Measurements from ENCODE around the gene SFMBT2. TPM values are rescaled to one million over a fixed set of nuclear protein-coding genes. Genes with fewer than 3 reads are reported as not detected.

The SFMBT2 gene
- total RNA-seq, 2 experiments from 2014 or later, result 22.0 to 23.1 TPM

GRCh38 chr10:7374795-7375194, 36.0 kb downstream of the SFMBT2 start:
- H3K9me3 Mint-ChIP-seq, result peaks cover 7% of the 10 kb centered on the region
- no peaks in the 10 kb centered on the region for H3K27me3 Mint-ChIP-seq
- H3K27ac Mint-ChIP-seq, result no peak overlapping the region
- H3K4me1 Mint-ChIP-seq, result peaks cover 23% of the 10 kb centered on the region
- no peak for DNase-seq
- peaks cover 73% of the 10 kb centered on the region for H3K36me3 Mint-ChIP-seq
- no peak overlapping the region for H3K4me3 Mint-ChIP-seq

- no peak for DNase-seq
- H3K4me1 Mint-ChIP-seq, result peaks cover 12% of the 10 kb centered on the region
- H3K9me3 Mint-ChIP-seq, result peaks cover 7% of the 10 kb centered on the region
- no peak overlapping the region for H3K4me3 Mint-ChIP-seq
- H3K27me3 Mint-ChIP-seq, result no peaks in the 10 kb centered on the region
- H3K36me3 Mint-ChIP-seq, result peaks cover 67% of the 10 kb centered on the region
- H3K27ac Mint-ChIP-seq, result no peak overlapping the region
These were observed 37.8 kb downstream of the SFMBT2 start for GRCh38 chr10:7373039-7373438.

GRCh38 chr10:7372504-7372903, 38.3 kb downstream of the SFMBT2 start:
- no peaks in the 10 kb centered on the region for H3K27me3 Mint-ChIP-seq
- H3K36me3 Mint-ChIP-seq, result peaks cover 64% of the 10 kb centered on the region
- no peak overlapping the region for H3K27ac Mint-ChIP-seq
- H3K4me3 Mint-ChIP-seq, result no peak overlapping the region
- peaks cover 10% of the 10 kb centered on the region for H3K4me1 Mint-ChIP-seq
- H3K9me3 Mint-ChIP-seq, result peaks cover 2% of the 10 kb centered on the region
- no peak for DNase-seq

- peaks cover 59% of the 10 kb centered on the region for H3K36me3 Mint-ChIP-seq
- H3K4me3 Mint-ChIP-seq, result no peak overlapping the region
- no peaks in the 10 kb centered on the region for H3K27me3 Mint-ChIP-seq
- no peak for DNase-seq
- H3K27ac Mint-ChIP-seq, result no peak overlapping the region
- H3K4me1 Mint-ChIP-seq, result peaks cover 10% of the 10 kb centered on the region
- peaks cover 2% of the 10 kb centered on the region for H3K9me3 Mint-ChIP-seq
These were observed 40.3 kb downstream of the SFMBT2 start for GRCh38 chr10:7370511-7370910.

GRCh38 chr10:7365027-7365745, 45.6 kb downstream of the SFMBT2 start:
- Mint-ChIP-seq H3K36me3 (peaks cover 73% of the 10 kb centered on the region), H3K27ac (peak overlapping the region; percentile 50), H3K27me3 (no peaks in the 10 kb centered on the region), H3K9me3 (peaks cover 13% of the 10 kb centered on the region), H3K4me3 (no peak overlapping the region), H3K4me1 (peaks cover 27% of the 10 kb centered on the region)
- DNase-seq, result no peak

GRCh38 chr10:7364474-7364873, 46.4 kb downstream of the SFMBT2 start:
- Mint-ChIP-seq H3K4me3 (no peak overlapping the region), H3K27ac (peak overlapping the region; percentile 50), H3K4me1 (peaks cover 30% of the 10 kb centered on the region), H3K36me3 (peaks cover 73% of the 10 kb centered on the region), H3K27me3 (no peaks in the 10 kb centered on the region), H3K9me3 (peaks cover 13% of the 10 kb centered on the region)
- DNase-seq, result no peak

GRCh38 chr10:7363700-7364099, 47.1 kb downstream of the SFMBT2 start:
- Mint-ChIP-seq H3K27ac (no peak overlapping the region), H3K4me1 (peaks cover 33% of the 10 kb centered on the region), H3K9me3 (peaks cover 15% of the 10 kb centered on the region), H3K27me3 (no peaks in the 10 kb centered on the region), H3K4me3 (no peak overlapping the region), H3K36me3 (peaks cover 80% of the 10 kb centered on the region)
- no peak for DNase-seq

GRCh38 chr10:7362471-7362870, 48.4 kb downstream of the SFMBT2 start:
- Mint-ChIP-seq H3K9me3 (peaks cover 19% of the 10 kb centered on the region), H3K4me3 (no peak overlapping the region), H3K27ac (no peak overlapping the region), H3K27me3 (no peaks in the 10 kb centered on the region), H3K4me1 (peaks cover 34% of the 10 kb centered on the region), H3K36me3 (peaks cover 83% of the 10 kb centered on the region)
- DNase-seq, result no peak

GRCh38 chr10:7361316-7361715, 49.5 kb downstream of the SFMBT2 start:
- Mint-ChIP-seq H3K4me3 (no peak overlapping the region), H3K27me3 (no peaks in the 10 kb centered on the region), H3K27ac (no peak overlapping the region), H3K36me3 (peaks cover 87% of the 10 kb centered on the region), H3K4me1 (peaks cover 34% of the 10 kb centered on the region), H3K9me3 (peaks cover 19% of the 10 kb centered on the region)
- DNase-seq, result no peak

- Mint-ChIP-seq H3K27ac (no peak overlapping the region), H3K4me1 (peaks cover 28% of the 10 kb centered on the region), H3K27me3 (no peaks in the 10 kb centered on the region)
These were observed 50.9 kb downstream of the SFMBT2 start for GRCh38 chr10:7359954-7360353.

GRCh38 chr10:7359356-7359755, 51.5 kb downstream of the SFMBT2 start:
- Mint-ChIP-seq H3K4me1 (peaks cover 27% of the 10 kb centered on the region), H3K27ac (no peak overlapping the region), H3K9me3 (peaks cover 19% of the 10 kb centered on the region), H3K27me3 (no peaks in the 10 kb centered on the region), H3K36me3 (peaks cover 70% of the 10 kb centered on the region), H3K4me3 (no peak overlapping the region)
- no peak for DNase-seq

More at GRCh38 chr10:7359954-7360353, 50.9 kb downstream of the SFMBT2 start:
- no peak for DNase-seq
- Mint-ChIP-seq H3K9me3 (peaks cover 19% of the 10 kb centered on the region), H3K36me3 (peaks cover 76% of the 10 kb centered on the region), H3K4me3 (no peak overlapping the region)

GRCh38 chr10:7357193-7357592, 53.6 kb downstream of the SFMBT2 start:
- no peaks in the 10 kb centered on the region for H3K27me3 Mint-ChIP-seq

GRCh38 chr10:7354330-7355047, 56.3 kb downstream of the SFMBT2 start:
- peaks cover 6% of the 10 kb centered on the region for H3K9me3 Mint-ChIP-seq
- H3K27me3 Mint-ChIP-seq, result no peaks in the 10 kb centered on the region
- no peak for DNase-seq
- H3K27ac Mint-ChIP-seq, result no peak overlapping the region
- peaks cover 54% of the 10 kb centered on the region for H3K36me3 Mint-ChIP-seq
- no peak overlapping the region for H3K4me3 Mint-ChIP-seq
- H3K4me1 Mint-ChIP-seq, result peaks cover 14% of the 10 kb centered on the region

More at GRCh38 chr10:7357193-7357592, 53.6 kb downstream of the SFMBT2 start:
- DNase-seq, result no peak
- Mint-ChIP-seq H3K4me1 (peaks cover 24% of the 10 kb centered on the region), H3K9me3 (peaks cover 6% of the 10 kb centered on the region), H3K27ac (no peak overlapping the region), H3K4me3 (no peak overlapping the region), H3K36me3 (peaks cover 56% of the 10 kb centered on the region)

GRCh38 chr10:7351894-7352293, 58.9 kb downstream of the SFMBT2 start:
- peaks cover 37% of the 10 kb centered on the region for H3K36me3 Mint-ChIP-seq
- H3K4me1 Mint-ChIP-seq, result peaks cover 10% of the 10 kb centered on the region
- no peak overlapping the region for H3K27ac Mint-ChIP-seq

GRCh38 chr10:7350541-7351195, 60.2 kb downstream of the SFMBT2 start:
- Mint-ChIP-seq H3K36me3 (peaks cover 43% of the 10 kb centered on the region), H3K4me3 (no peak overlapping the region), H3K9me3 (no peaks in the 10 kb centered on the region), H3K4me1 (peaks cover 11% of the 10 kb centered on the region), H3K27ac (no peak overlapping the region), H3K27me3 (no peaks in the 10 kb centered on the region)
- DNase-seq, result no peak

More at GRCh38 chr10:7351894-7352293, 58.9 kb downstream of the SFMBT2 start:
- Mint-ChIP-seq H3K9me3 (no peaks in the 10 kb centered on the region), H3K4me3 (no peak overlapping the region), H3K27me3 (no peaks in the 10 kb centered on the region)
- no peak for DNase-seq
